ENCODE results near the gene KLF13. TPM values are rescaled to one million over a fixed set of nuclear protein-coding genes. Genes with fewer than 3 reads are reported as not detected.

KLF13 gene
- total RNA-seq, 1 experiment from 2014 or later: 47.2 TPM

DNA sequence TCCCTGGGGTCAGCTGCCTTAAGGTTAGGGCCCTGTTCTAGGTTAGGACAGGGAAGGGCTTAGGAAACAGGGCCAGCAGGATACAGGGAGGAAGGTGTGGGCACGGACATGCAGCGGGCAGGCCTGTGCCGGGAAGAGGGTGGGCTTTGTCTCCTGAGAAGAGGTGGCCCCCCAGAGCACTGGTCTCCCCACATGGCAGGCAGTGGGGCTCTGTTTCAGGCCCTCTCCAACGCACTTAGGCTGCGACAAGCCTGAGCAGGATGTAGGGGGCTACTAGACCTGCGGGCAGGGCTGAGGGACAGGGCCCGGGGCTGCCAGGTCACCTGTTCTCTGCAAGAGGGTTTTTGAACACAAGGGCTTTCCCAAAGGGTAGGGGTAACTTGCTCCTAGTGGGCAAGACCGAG is 33.5 kb downstream of the KLF13 start:
- Histone ChIP-seq H3K4me3 (no peak overlapping the region), H3K9me3 (no peaks in the 10 kb centered on the region), H3K27me3 (no peaks in the 10 kb centered on the region), H3K36me3 (no peaks in the 10 kb centered on the region)
- no peak for DNase-seq

- Histone ChIP-seq H3K27me3 (no peaks in the 10 kb centered on the region), H3K4me3 (no peak overlapping the region), H3K9me3 (no peaks in the 10 kb centered on the region), H3K36me3 (no peaks in the 10 kb centered on the region)
- DNase-seq: no peak
These were observed 34.5 kb downstream of the KLF13 start for GRCh38 chr15:31360843-31361763.

DNA sequence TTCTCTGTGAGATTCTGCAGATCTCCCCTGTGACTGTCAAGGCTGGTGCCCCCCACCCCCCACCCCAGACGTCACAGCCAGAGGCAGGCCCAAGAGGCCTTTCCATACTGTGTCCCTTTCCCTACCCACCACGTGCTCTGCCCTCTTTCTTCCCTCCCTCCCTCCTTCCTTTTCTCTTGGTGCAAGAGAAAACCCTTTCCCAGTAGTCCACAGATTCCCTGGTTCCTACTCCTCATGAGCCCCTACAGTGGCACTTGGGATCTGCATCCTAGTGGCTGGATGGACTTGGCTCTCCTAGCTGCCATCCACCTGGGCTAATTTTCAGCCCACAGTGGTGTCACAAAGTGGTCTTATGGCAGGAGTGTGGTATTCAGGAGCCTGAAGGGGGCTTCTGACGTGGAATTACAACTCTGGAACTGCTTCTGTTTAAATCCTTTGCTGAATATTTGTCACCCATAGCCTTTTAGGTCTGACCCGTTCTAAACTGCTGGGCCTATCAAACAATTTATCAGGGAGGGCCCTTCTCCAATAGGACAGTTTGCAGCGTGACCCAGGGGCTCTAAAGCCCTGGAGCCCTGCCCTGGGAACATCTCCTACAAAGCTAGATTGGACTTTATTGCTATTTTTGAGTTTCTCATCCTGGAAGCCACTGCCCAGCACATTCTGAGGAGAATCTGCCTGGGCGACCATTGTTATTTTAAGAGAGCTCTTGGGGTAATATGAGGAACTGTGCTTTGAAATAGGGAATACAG is 35.3 kb downstream of the KLF13 start:
- no peaks in the 10 kb centered on the region for H3K27me3 ChIP-seq
- H3K4me3 ChIP-seq: no peak overlapping the region
- DNase-seq: no peak
- no peaks in the 10 kb centered on the region for H3K36me3 ChIP-seq
- H3K9me3 ChIP-seq: no peaks in the 10 kb centered on the region

DNA sequence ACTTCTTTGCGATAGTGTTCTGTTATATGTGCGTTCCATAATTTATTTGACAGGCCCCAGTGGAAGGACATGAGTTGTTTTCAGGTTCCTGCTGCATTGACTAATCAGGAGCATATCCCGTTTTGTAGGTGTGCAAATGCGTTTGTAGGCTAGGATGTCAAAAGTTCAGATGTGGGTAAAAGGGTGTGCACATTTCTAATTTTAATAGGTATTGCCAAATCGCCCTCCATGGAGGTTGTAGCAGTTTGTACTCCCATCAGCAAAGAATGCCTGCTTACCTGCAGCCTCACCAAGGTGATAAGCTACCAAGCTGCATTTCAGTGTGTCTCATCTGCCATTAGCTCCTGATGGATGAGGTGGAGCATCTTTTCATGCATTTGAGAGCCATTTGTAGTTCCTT is 36.3 kb downstream of the KLF13 start:
- Histone ChIP-seq H3K27me3 (no peaks in the 10 kb centered on the region), H3K36me3 (no peaks in the 10 kb centered on the region), H3K9me3 (no peaks in the 10 kb centered on the region), H3K4me3 (no peak overlapping the region)
- DNase-seq: no peak

- H3K4me3 ChIP-seq: no peak overlapping the region
- no peak for DNase-seq
- no peaks in the 10 kb centered on the region for H3K27me3 ChIP-seq
- H3K36me3 ChIP-seq: peaks cover 4% of the 10 kb centered on the region; the same call in 1 of the 2 replicates
- H3K9me3 ChIP-seq: no peaks in the 10 kb centered on the region; the same call in 1 of the 2 replicates
These were observed 37.8 kb downstream of the KLF13 start for GRCh38 chr15:31364301-31365031.

DNA sequence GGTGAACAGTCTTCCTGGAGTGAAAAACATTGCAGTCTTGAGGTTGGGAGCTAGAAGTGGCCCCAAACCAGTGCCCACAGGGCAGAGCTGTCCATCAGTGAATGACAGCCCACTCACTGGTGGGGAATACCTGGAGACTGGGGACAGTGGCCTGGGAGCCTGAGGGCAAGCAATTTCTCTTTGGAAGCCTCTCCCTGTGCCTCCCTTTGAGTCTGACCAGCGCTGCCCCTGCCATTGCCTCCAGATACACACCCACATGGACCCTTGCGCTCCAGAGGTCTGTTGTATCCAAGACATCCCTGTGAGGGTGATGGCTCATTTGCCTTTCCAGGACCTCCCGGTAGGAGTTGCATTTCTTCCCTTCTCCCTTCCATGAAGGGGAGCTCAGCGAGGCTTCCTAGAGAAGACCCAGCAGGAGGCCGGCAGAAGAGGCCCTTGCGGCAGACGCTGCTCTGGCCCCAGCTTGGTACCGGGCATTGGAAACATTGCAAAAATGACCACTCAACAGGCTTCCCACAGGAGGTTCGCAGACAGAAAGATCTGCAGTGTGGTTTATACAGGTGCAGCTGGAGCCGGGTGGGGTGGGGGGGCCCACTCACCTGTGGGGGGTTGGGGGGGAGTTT is 38.5 kb downstream of the KLF13 start:
- H3K27me3 ChIP-seq: no peaks in the 10 kb centered on the region
- peaks cover 4% of the 10 kb centered on the region; the same call in 1 of the 2 replicates for H3K36me3 ChIP-seq
- no peak for DNase-seq
- no peak overlapping the region for H3K4me3 ChIP-seq
- H3K9me3 ChIP-seq: no peaks in the 10 kb centered on the region; the same call in 1 of the 2 replicates

DNA sequence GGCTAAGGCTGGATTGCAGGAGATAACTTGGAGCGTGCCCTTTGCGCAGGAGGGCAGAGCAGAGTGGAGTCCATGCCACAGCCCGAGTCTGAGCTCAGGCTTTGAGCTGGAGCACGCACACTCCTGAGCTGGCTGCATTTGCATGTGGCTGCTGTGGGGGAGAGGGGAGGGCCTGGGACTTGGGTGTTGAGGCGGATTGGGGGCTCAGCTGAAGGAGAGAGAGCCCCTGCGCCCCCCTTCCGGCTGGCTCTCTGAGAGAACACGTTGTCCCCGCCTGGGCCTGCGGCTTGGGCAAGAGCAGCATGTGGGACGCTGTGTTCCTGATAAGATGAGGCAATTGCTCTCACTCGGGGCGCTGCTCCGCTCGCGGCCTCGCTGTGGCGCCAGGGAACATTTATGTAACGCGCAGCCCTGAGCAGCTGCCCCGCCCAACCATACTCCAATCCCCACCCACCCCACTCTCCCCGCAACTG is 39.1 kb downstream of the KLF13 start:
- no peak for DNase-seq
- Histone ChIP-seq H3K9me3 (no peaks in the 10 kb centered on the region; the same call in 1 of the 2 replicates), H3K27me3 (no peaks in the 10 kb centered on the region), H3K36me3 (peaks cover 4% of the 10 kb centered on the region; the same call in 1 of the 2 replicates), H3K4me3 (no peak overlapping the region)

DNA sequence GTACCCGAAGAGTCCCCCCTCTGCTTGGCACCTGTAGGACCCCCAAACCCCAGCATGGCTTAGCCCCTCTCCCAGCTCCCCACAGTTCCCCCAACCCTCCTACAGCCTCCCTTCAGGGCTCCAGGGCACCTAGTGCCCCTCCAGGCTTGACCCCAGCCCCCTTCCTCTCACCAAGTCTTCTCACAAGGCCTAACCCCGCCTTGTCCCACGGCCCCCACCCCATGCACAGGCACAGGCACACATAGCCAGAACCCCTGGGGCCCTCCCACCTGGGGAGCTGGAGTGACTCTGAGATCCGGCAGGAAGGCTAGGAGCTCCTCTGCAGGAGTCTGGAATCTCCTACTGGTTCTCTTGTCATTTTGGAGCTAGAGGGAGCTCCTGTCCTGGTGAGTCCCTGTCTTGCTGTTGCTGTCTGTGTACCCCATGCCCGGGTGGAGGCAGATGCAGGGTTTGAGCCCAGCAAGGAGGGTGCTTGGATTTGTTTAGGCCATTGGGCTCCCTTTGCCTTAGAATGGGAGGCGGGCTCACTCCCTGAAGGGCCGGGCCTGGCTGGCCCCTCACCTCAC is 39.6 kb downstream of the KLF13 start:
- no peaks in the 10 kb centered on the region for H3K27me3 ChIP-seq
- peaks cover 4% of the 10 kb centered on the region; the same call in 1 of the 2 replicates for H3K36me3 ChIP-seq
- DNase-seq: no peak
- no peaks in the 10 kb centered on the region; the same call in 1 of the 2 replicates for H3K9me3 ChIP-seq
- H3K4me3 ChIP-seq: no peak overlapping the region

GRCh38 chr15:31367021-31367729 is 40.5 kb downstream of the KLF13 start:
- no peaks in the 10 kb centered on the region; the same call in 1 of the 2 replicates for H3K9me3 ChIP-seq
- H3K27me3 ChIP-seq: no peaks in the 10 kb centered on the region
- no peak for DNase-seq
- H3K4me3 ChIP-seq: no peak overlapping the region
- peaks cover 4% of the 10 kb centered on the region; the same call in 1 of the 2 replicates for H3K36me3 ChIP-seq

DNA sequence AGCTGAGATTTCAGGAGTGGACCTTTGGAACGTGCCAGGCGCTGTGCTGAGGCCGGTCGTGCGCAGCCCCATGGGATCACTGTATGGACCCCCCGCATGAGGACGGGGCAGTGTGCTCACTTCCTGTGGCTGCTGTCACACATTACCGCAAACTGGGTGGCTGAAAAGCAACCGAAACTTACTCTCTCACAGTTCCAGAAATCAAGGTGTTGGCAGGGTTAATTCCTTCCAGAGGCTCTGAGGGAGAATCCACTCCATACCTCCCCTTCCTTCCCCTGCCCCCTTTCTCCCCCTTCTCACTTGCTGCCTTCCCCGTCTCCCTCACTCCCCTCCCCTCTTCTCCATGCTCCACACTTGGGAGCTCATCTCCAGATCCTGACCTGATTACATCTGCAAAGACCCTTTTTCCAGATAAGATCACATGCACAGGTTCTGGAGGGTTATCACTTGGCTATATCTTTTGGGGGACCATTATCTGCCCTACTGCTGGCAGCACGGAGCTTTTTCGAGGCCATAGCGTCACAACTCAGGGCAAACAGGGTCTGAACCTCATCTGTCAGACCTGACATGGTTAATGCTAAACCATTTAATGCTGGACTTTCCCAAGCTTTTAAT is 41.2 kb downstream of the KLF13 start:
- H3K4me3 ChIP-seq: no peak overlapping the region
- no peaks in the 10 kb centered on the region; the same call in 1 of the 2 replicates for H3K9me3 ChIP-seq
- DNase-seq: no peak

DNA sequence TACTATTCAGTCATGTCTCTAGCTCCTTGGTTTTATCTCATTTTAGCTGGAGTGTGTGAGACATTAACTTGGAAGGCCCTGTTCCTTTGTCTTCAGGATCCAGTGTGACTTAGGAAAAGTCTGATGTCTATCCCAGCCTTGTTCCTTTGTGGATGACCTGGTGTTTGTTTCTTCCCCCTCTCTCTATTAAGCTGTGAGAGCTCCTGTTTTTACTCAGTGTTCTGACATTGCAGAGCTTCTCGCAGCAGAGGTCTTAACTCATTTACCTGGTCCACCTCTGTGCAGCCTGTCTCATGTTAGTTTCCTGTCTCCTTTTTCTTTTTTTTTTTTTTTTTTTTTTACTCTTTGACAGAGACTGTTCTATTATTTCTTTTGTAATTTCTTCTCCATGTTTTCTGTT is 43.1 kb downstream of the KLF13 start:
- H3K27me3 ChIP-seq: no peaks in the 10 kb centered on the region
- H3K4me3 ChIP-seq: no peak overlapping the region
- no peaks in the 10 kb centered on the region; the same call in 1 of the 2 replicates for H3K9me3 ChIP-seq
- no peak for DNase-seq
- peaks cover 14% of the 10 kb centered on the region for H3K36me3 ChIP-seq

More for the DNA sequence above, 41.2 kb downstream of the KLF13 start:
- Histone ChIP-seq H3K36me3 (peaks cover 10% of the 10 kb centered on the region), H3K27me3 (no peaks in the 10 kb centered on the region)

DNA sequence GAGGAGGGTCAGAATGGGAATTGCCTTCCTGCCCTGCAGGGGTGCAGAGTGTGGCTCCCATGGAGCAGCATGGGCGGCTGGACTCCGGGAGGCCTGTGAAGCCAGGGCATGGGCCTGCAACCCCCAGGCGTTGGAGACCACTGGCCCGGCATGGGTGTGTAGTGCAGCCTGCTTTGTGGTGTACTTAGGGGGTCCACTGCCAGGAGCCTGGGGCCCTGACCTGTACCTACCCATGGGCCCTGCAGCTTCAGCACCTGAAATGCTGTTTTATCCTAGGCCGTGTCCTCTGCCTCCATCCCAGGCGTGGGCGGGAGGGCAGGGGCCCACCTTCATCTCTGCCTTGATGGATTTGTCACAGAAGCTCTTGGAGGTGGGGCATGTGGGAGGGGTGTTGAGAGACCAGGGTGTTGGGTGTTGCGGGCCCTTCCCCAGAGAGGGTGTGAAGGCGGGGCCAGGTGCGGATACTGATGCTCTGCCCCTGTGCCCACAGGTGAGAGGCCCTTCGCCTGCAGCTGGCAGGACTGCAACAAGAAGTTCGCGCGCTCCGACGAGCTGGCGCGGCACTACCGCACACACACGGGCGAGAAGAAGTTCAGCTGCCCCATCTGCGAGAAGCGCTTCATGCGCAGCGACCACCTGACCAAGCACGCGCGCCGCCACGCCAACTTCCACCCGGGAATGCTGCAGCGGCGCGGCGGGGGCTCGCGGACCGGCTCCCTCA is 45.0 kb downstream of the KLF13 start:
- H3K27me3 ChIP-seq: no peaks in the 10 kb centered on the region
- DNase-seq: no peak
- no peaks in the 10 kb centered on the region; the same call in 1 of the 2 replicates for H3K9me3 ChIP-seq
- H3K4me3 ChIP-seq: no peak overlapping the region
- H3K36me3 ChIP-seq: peaks cover 14% of the 10 kb centered on the region

- peaks cover 14% of the 10 kb centered on the region for H3K36me3 ChIP-seq
- no peak overlapping the region for H3K4me3 ChIP-seq
- H3K9me3 ChIP-seq: no peaks in the 10 kb centered on the region; the same call in 1 of the 2 replicates
- peak; percentile 17 for DNase-seq
- H3K27me3 ChIP-seq: no peaks in the 10 kb centered on the region
These were observed 46.0 kb downstream of the KLF13 start for GRCh38 chr15:31372635-31373091.
